ENCODE data around the gene SPAG4.

SPAG4 gene

GRCh38 chr20:35586751-35587425 is 28.7 kb upstream of the SPAG4 start:
- no peak for DNase-seq (ENCODE audit: low read depth, low spot score)
- H3K4me3 ChIP-seq (ENCODE audit: low read depth, low read length) = no peak overlapping the region
- TF ChIP-seq CTCF (IDR thresholded peaks at IDR 0.05; ENCODE audit: insufficient read depth, low read length, missing control alignments) = no peak
- CTCF ChIA-PET = no interaction called here
- POLR2A ChIA-PET = no interaction called here

- no peak for DNase-seq (ENCODE audit: low read depth, low spot score)
- no peak overlapping the region for H3K4me3 ChIP-seq (ENCODE audit: low read depth, low read length)
- TF ChIP-seq CTCF (IDR thresholded peaks at IDR 0.05; ENCODE audit: insufficient read depth, low read length, missing control alignments) = no peak
- CTCF ChIA-PET = interaction anchor here (1.5 kb wide), 1 partner anchor 10 kb away, joined by 4 read pairs; no protein-coding TSS in a partner anchor
- POLR2A ChIA-PET = no interaction called here
Observed at GRCh38 chr20:35587436-35587835, 28.2 kb upstream of the SPAG4 start.

GRCh38 chr20:35588397-35588796 is 27.2 kb upstream of the SPAG4 start:
- DNase-seq (ENCODE audit: low read depth, low spot score) = no peak
- ChIA-PET CTCF (interaction anchor here (1.5 to 1.6 kb wide), 3 partner anchors 10 to 13 kb away, joined by 3 to 4 read pairs (median 4); no protein-coding TSS in a partner anchor), POLR2A (no interaction called here)
- TF ChIP-seq CTCF (IDR thresholded peaks at IDR 0.05; ENCODE audit: insufficient read depth, low read length, missing control alignments) = no peak
- no peak overlapping the region for H3K4me3 ChIP-seq (ENCODE audit: low read depth, low read length)

GRCh38 chr20:35592339-35592974 is 23.2 kb upstream of the SPAG4 start:
- ChIA-PET CTCF (no interaction called here), POLR2A (no interaction called here)
- no peak for DNase-seq (ENCODE audit: low read depth, low spot score)
- TF ChIP-seq CTCF (IDR thresholded peaks at IDR 0.05; ENCODE audit: insufficient read depth, low read length, missing control alignments) = no peak
- no peak overlapping the region for H3K4me3 ChIP-seq (ENCODE audit: low read depth, low read length)

- ChIA-PET POLR2A (no interaction called here), CTCF (interaction anchor here (0.9 to 2.3 kb wide), 2 partner anchors 9 to 11 kb away, joined by 3 to 7 read pairs; no protein-coding TSS in a partner anchor)
- no peak for TF ChIP-seq CTCF (IDR thresholded peaks at IDR 0.05; ENCODE audit: insufficient read depth, low read length, missing control alignments)
- no peak for DNase-seq (ENCODE audit: low read depth, low spot score)
- H3K4me3 ChIP-seq (ENCODE audit: low read depth, low read length) = no peak overlapping the region
Observed at GRCh38 chr20:35595456-35595855, 20.2 kb upstream of the SPAG4 start.

GRCh38 chr20:35595901-35596300 is 19.7 kb upstream of the SPAG4 start:
- no peak for TF ChIP-seq CTCF (IDR thresholded peaks at IDR 0.05; ENCODE audit: insufficient read depth, low read length, missing control alignments)
- ChIA-PET CTCF (interaction anchor here (0.9 to 2.3 kb wide), 2 partner anchors 9 to 11 kb away, joined by 3 to 7 read pairs; no protein-coding TSS in a partner anchor), POLR2A (no interaction called here)
- no peak overlapping the region for H3K4me3 ChIP-seq (ENCODE audit: low read depth, low read length)
- no peak for DNase-seq (ENCODE audit: low read depth, low spot score)

Measured in AG04449 (cell line).